ENCODE measurements around the gene ZNF598.
"Not testable (repeated sequence)": the region's sequence is repeated elsewhere in the genome, so short reads cannot be mapped to it uniquely, and the experiment has no call there.

ZNF598 gene

GRCh38 chr16:1958143-1958491 is 51.5 kb downstream of the ZNF598 start:
- H3K4me3 ChIP-seq (ENCODE audit: low read length in 2 of 2); H3K9me3 ChIP-seq (ENCODE audit: control insufficient read depth in 2 of 2, low read length in 2 of 2); H3K27ac ChIP-seq (ENCODE audit: low read depth in 2 of 2, low read length in 2 of 2); H3K27me3 ChIP-seq (ENCODE audit: control insufficient read depth in 2 of 2, insufficient read depth in 2 of 2, low read length in 2 of 2); H3K9ac ChIP-seq (ENCODE audit: low read depth in 1 of 2, low read length in 2 of 2): not testable (repeated sequence)
- Histone ChIP-seq H3K36me3 (ENCODE audit: control insufficient read depth in 2 of 2, insufficient read depth in 2 of 2, low read length in 2 of 2) (peaks cover 14 to 17% of the 10 kb centered on the region in 2 donors), H3K4me1 (ENCODE audit: control insufficient read depth in 2 of 2, insufficient read depth in 2 of 2, low read length in 2 of 2) (peaks cover 8 to 15% of the 10 kb centered on the region in 2 donors)

- not testable (repeated sequence) for H3K4me3 ChIP-seq (ENCODE audit: low read length in 2 of 2); H3K9ac ChIP-seq (ENCODE audit: low read depth in 1 of 2, low read length in 2 of 2); H3K9me3 ChIP-seq (ENCODE audit: control insufficient read depth in 2 of 2, low read length in 2 of 2); H3K27ac ChIP-seq (ENCODE audit: low read depth in 2 of 2, low read length in 2 of 2); H3K27me3 ChIP-seq (ENCODE audit: control insufficient read depth in 2 of 2, insufficient read depth in 2 of 2, low read length in 2 of 2)
- H3K4me1 ChIP-seq (ENCODE audit: control insufficient read depth in 2 of 2, insufficient read depth in 2 of 2, low read length in 2 of 2) = peaks cover 8 to 12% of the 10 kb centered on the region in 2 donors
- H3K36me3 ChIP-seq (ENCODE audit: control insufficient read depth in 2 of 2, insufficient read depth in 2 of 2, low read length in 2 of 2) = peaks cover 11 to 13% of the 10 kb centered on the region in 2 donors
Measured at GRCh38 chr16:1957434-1958142, 52.0 kb downstream of the ZNF598 start.

- no peaks in the 10 kb centered on the region for H3K27me3 ChIP-seq (ENCODE audit: control insufficient read depth in 2 of 2, insufficient read depth in 2 of 2, low read length in 2 of 2)
- no peaks in the 10 kb centered on the region for H3K9me3 ChIP-seq (ENCODE audit: control insufficient read depth in 2 of 2, low read length in 2 of 2)
- H3K36me3 ChIP-seq (ENCODE audit: control insufficient read depth in 2 of 2, insufficient read depth in 2 of 2, low read length in 2 of 2) = no peaks in the 10 kb centered on the region
- peaks cover 0 to 1% of the 10 kb centered on the region in 2 donors for H3K4me1 ChIP-seq (ENCODE audit: control insufficient read depth in 2 of 2, insufficient read depth in 2 of 2, low read length in 2 of 2)
- no peak overlapping the region for H3K27ac ChIP-seq (ENCODE audit: low read depth in 2 of 2, low read length in 2 of 2)
- no peak overlapping the region for H3K4me3 ChIP-seq (ENCODE audit: low read length in 2 of 2)
- no peak overlapping the region for H3K9ac ChIP-seq (ENCODE audit: low read depth in 1 of 2, low read length in 2 of 2)
Measured at GRCh38 chr16:1953734-1954133, 55.9 kb downstream of the ZNF598 start.

- H3K4me3 ChIP-seq (ENCODE audit: low read length in 2 of 2) = no peak overlapping the region
- H3K27me3 ChIP-seq (ENCODE audit: control insufficient read depth in 2 of 2, insufficient read depth in 2 of 2, low read length in 2 of 2) = no peaks in the 10 kb centered on the region
- H3K36me3 ChIP-seq (ENCODE audit: control insufficient read depth in 2 of 2, insufficient read depth in 2 of 2, low read length in 2 of 2) = no peaks in the 10 kb centered on the region
- no peak overlapping the region for H3K27ac ChIP-seq (ENCODE audit: low read depth in 2 of 2, low read length in 2 of 2)
- no peaks in the 10 kb centered on the region for H3K9me3 ChIP-seq (ENCODE audit: control insufficient read depth in 2 of 2, low read length in 2 of 2)
- H3K9ac ChIP-seq (ENCODE audit: low read depth in 1 of 2, low read length in 2 of 2) = no peak overlapping the region
- H3K4me1 ChIP-seq (ENCODE audit: control insufficient read depth in 2 of 2, insufficient read depth in 2 of 2, low read length in 2 of 2) = no peaks in the 10 kb centered on the region
Measured at GRCh38 chr16:1950559-1950958, 59.1 kb downstream of the ZNF598 start.

GRCh38 chr16:1950047-1950446 is 59.6 kb downstream of the ZNF598 start:
- Histone ChIP-seq H3K9me3 (ENCODE audit: control insufficient read depth in 2 of 2, low read length in 2 of 2) (no peaks in the 10 kb centered on the region), H3K36me3 (ENCODE audit: control insufficient read depth in 2 of 2, insufficient read depth in 2 of 2, low read length in 2 of 2) (no peaks in the 10 kb centered on the region), H3K27me3 (ENCODE audit: control insufficient read depth in 2 of 2, insufficient read depth in 2 of 2, low read length in 2 of 2) (no peaks in the 10 kb centered on the region), H3K27ac (ENCODE audit: low read depth in 2 of 2, low read length in 2 of 2) (no peak overlapping the region), H3K4me1 (ENCODE audit: control insufficient read depth in 2 of 2, insufficient read depth in 2 of 2, low read length in 2 of 2) (no peaks in the 10 kb centered on the region), H3K4me3 (ENCODE audit: low read length in 2 of 2) (no peak overlapping the region), H3K9ac (ENCODE audit: low read depth in 1 of 2, low read length in 2 of 2) (no peak overlapping the region)

- no peak overlapping the region for H3K9ac ChIP-seq (ENCODE audit: low read depth in 1 of 2, low read length in 2 of 2)
- no peaks in the 10 kb centered on the region for H3K4me1 ChIP-seq (ENCODE audit: control insufficient read depth in 2 of 2, insufficient read depth in 2 of 2, low read length in 2 of 2)
- H3K27ac ChIP-seq (ENCODE audit: low read depth in 2 of 2, low read length in 2 of 2) = no peak overlapping the region
- H3K4me3 ChIP-seq (ENCODE audit: low read length in 2 of 2) = no peak overlapping the region
- H3K9me3 ChIP-seq (ENCODE audit: control insufficient read depth in 2 of 2, low read length in 2 of 2) = no peaks in the 10 kb centered on the region
- no peaks in the 10 kb centered on the region for H3K36me3 ChIP-seq (ENCODE audit: control insufficient read depth in 2 of 2, insufficient read depth in 2 of 2, low read length in 2 of 2)
- H3K27me3 ChIP-seq (ENCODE audit: control insufficient read depth in 2 of 2, insufficient read depth in 2 of 2, low read length in 2 of 2) = no peaks in the 10 kb centered on the region
Measured at GRCh38 chr16:1949507-1949906, 60.1 kb downstream of the ZNF598 start.
